GM06990 (cell line): ENCODE results near the gene IRF2BP2.

Experiments used
- DNase-seq: peaks from one replicate; pipeline ENCODE4 v3.0.0-alpha.2; 2011; ENCODE audit not compliant: insufficient read length; ENCODE audit errors: extremely low read depth
- H3K27me3 ChIP-seq: replicated peaks from 2 replicates; pipeline ENCODE4 v1.6.0; 2011; ENCODE audit warnings: low read length; ENCODE audit not compliant: control insufficient read depth, insufficient read depth
- H3K36me3 ChIP-seq: 2 replicates; pipeline ENCODE4 v1.5.1; 2011; ENCODE audit warnings: low read length; ENCODE audit not compliant: control insufficient read depth, insufficient read depth
- H3K4me3 ChIP-seq: replicated peaks from 2 replicates; pipeline ENCODE4 v1.5.1; 2011; ENCODE audit warnings: low read depth, mild to moderate bottlenecking, control low read depth, low read length
- TF ChIP-seq, protein P1 (sequence below): IDR thresholded peaks from 2 replicates; pipeline ENCODE4 v1.5.1; 2011; ENCODE audit warnings: low read length, control low read depth, mild to moderate bottlenecking, inconsistent platforms; ENCODE audit not compliant: insufficient read depth, poor library complexity, severe bottlenecking

Gene IRF2BP2

DNA sequence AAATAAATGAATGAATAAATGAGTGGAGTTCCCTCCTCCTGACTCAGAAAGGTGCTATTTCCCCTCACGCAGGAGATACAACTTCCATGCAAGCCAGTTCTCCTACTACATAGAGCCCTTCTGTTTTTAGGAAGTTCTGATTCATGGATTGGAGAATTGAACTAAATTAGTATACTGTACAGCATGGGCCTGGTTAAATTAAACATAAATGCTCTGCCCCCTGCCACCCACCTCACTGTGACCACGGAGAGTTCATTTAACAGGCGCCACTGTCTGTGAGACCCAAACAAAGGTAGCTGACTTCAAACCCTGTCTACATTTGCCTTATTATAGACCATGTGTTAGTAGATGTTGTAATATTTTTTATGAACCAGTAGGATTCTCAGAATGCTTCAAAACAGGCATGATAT is 9.1 kb upstream of the IRF2BP2 start:
- no peaks in the 10 kb centered on the region for H3K27me3 ChIP-seq
- no peak overlapping the region for H3K4me3 ChIP-seq
- TF ChIP-seq, protein P1, sequence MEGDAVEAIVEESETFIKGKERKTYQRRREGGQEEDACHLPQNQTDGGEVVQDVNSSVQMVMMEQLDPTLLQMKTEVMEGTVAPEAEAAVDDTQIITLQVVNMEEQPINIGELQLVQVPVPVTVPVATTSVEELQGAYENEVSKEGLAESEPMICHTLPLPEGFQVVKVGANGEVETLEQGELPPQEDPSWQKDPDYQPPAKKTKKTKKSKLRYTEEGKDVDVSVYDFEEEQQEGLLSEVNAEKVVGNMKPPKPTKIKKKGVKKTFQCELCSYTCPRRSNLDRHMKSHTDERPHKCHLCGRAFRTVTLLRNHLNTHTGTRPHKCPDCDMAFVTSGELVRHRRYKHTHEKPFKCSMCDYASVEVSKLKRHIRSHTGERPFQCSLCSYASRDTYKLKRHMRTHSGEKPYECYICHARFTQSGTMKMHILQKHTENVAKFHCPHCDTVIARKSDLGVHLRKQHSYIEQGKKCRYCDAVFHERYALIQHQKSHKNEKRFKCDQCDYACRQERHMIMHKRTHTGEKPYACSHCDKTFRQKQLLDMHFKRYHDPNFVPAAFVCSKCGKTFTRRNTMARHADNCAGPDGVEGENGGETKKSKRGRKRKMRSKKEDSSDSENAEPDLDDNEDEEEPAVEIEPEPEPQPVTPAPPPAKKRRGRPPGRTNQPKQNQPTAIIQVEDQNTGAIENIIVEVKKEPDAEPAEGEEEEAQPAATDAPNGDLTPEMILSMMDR = no peak
- no peaks in the 10 kb centered on the region for H3K36me3 ChIP-seq
- no peak for DNase-seq

DNA sequence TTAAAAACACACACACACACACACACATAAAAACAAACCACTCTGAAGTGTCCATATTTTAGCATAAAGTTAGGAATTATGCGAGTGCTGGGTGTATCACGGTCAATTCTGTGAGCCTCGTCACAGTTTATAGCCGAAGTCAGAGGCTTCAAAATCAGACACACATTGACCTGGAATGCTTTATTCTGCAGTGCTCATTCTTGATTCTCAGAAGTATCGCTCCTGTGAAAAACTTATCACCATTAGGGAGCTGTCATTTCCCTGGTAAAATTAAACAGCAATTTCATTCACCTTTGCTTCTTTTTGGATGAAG is 8.7 kb upstream of the IRF2BP2 start:
- no peaks in the 10 kb centered on the region for H3K27me3 ChIP-seq
- H3K36me3 ChIP-seq = no peaks in the 10 kb centered on the region
- DNase-seq = no peak
- TF ChIP-seq, protein P1 = no peak
- no peak overlapping the region for H3K4me3 ChIP-seq

DNA sequence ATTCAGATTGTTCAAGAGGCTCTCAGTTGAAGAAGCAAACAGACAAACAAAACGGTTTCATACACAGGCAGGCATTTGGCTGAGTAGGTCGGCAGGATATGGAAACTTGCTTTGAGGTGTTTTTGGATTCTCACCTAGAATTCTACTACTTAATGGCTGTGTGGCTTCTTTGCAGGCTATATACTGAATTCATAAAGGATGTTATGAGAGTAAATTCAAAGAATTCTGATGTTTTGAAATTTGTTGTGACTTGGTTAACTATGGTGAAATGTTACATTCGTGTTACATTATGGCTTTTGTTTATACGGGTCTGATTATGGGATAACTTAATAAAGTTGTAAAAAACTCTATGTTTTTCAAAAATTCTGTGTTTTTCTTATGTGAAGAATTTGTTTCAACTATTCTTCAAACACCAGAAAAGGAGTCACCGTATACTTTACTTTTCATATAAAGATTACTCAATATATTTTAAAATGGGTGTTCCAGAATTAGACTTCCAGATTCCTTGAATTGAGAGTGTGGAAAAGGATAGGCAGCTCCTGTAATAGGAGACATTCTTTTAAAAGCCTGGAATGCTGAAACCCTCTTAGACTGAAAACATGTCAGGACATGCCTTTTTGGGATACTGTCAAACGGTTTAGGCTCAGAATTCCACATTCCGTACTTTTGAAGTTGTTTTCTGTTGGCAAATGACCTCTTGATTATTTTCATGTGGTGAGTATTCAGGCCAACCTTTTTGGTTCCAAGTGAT is 8.2 kb upstream of the IRF2BP2 start:
- Histone ChIP-seq H3K27me3 (no peaks in the 10 kb centered on the region), H3K36me3 (no peaks in the 10 kb centered on the region), H3K4me3 (no peak overlapping the region)
- DNase-seq = no peak
- TF ChIP-seq, protein P1 = no peak

DNA sequence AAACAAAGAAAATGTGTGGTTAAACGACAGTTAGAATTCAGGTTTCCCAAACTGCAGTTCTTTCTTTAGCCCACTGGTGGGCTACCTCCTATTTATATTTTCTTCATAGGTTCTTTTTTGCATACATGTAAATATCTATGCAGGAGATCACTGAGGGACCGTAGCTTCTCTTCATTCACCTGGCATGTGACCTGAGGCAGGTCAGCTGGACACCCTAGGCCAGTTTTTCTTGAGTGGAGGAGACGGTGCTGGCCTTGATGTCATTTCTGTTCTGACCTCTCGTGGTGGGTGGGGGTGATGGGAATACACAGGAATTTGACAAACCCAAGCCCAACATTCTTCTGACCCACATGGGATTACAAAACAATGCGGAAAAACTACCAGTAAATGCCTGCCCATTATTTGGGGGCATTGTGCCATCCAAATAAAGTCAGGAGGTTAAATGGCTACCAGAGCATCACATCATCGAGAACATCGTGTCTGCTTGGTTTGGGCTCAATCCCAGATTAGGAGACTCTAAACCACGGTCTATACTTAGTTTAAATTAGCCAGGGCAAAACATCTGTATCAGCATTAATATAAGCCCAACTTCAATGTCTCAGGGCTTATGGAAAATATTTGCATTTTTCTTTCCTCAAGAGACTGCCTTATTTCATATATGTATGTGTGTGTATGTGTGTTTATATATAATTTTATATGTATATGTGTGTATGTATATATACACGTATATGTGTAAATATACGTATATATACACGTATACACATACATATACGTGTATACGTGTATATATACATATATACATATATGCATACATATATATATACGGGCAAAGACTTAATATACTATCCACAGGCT is 7.4 kb upstream of the IRF2BP2 start:
- TF ChIP-seq, protein P1 = no peak
- Histone ChIP-seq H3K4me3 (no peak overlapping the region), H3K36me3 (no peaks in the 10 kb centered on the region), H3K27me3 (no peaks in the 10 kb centered on the region)
- DNase-seq = no peak

DNA sequence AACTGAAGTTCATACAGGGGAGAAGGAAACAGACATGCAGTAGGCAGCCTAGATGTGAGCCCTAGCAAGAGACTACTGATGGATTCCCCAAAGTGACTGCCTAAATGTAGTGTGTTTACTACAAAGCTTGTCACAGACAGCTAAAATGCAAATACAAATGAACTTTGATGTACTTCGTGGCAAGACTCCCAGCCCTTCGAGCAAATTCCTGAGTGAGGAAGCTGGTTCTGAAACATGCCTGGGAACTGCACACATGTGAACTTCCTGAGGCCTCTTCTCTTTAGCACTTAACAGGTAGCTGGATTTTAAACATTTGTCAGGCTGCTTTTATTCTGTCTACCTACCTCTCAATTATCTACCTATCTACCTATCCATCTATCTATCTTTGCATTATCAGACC is 6.7 kb upstream of the IRF2BP2 start:
- H3K27me3 ChIP-seq = no peaks in the 10 kb centered on the region
- no peak for DNase-seq
- H3K4me3 ChIP-seq = no peak overlapping the region
- no peaks in the 10 kb centered on the region for H3K36me3 ChIP-seq
- TF ChIP-seq, protein P1 = no peak
